ENCODE results near the gene IFT122.

Gene IFT122

DNA sequence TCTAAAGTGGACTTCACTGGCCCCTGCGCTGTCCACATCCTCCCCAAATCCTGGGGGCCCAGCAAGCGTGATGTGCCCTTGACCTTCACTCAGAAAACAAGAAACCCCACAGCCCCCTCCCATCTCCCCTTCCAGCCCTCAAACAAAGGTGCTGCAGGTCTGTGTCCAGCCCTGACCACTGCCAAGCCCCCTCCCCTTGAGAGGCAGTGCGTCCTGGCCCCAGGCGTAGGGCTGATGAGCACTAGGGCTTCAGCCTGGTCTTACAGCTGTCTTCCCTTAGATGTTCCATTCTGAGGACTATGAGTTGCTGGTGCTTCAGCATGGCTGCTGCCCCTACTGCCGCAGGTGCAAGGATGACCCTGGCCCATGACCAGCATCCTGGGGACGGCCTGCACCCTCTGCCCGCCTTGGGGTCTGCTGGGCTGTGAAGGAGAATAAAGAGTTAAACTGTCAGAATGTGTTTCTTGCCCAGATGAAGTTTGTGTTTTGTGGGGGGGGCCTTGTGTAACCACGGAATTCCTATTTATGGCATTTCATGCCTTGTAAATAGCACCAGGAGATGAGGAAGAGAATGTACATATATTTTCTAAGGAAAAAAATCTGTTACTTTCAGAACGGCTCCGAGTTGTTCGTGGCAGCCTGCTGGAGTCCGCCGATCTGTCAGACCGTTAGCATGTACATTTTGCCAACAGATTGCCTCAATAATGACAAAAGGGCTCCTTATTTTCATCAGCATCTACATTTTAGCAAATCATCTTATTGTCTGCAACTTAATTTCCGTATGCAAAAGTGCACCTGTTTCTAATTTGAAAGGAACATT, 80.1 kb downstream of the IFT122 start:
- H2AK5ac ChIP-seq (ENCODE audit: low read length) = no peak overlapping the region
- DNase-seq = no peak
- H3K4me2 ChIP-seq (ENCODE audit: low read length) = no peak overlapping the region
- H3K79me2 ChIP-seq (ENCODE audit: control insufficient read depth, insufficient read depth, low read length, poor library complexity) = no peaks in the 10 kb centered on the region
- H3K9ac ChIP-seq (ENCODE audit: low read length) = no peak overlapping the region
- no peak overlapping the region for H3K27ac ChIP-seq (ENCODE audit: low read depth, low read length)
- H2BK120ac ChIP-seq (ENCODE audit: insufficient read depth, low read length, poor library complexity) = no peak overlapping the region
- H3K9me3 ChIP-seq (ENCODE audit: insufficient read depth, low read depth, low read length) = peaks cover 2% of the 10 kb centered on the region
- H2AFZ ChIP-seq (ENCODE audit: insufficient read depth, low read length, poor library complexity) = no peak overlapping the region
- H3K27me3 ChIP-seq (ENCODE audit: insufficient read depth, low read length) = no peaks in the 10 kb centered on the region
- WGBS (ENCODE audit: extremely low coverage, insufficient coverage, insufficient read length) = no CpG with 5 or more reads among the region's 15 CpGs
- no peak overlapping the region for H2BK5ac ChIP-seq (ENCODE audit: low read depth, low read length, poor library complexity)
- H3K4ac ChIP-seq (ENCODE audit: low read depth, low read length) = no peak overlapping the region
- no peak overlapping the region for H4K91ac ChIP-seq (ENCODE audit: low read depth, low read length)
- no peak overlapping the region for H4K8ac ChIP-seq (ENCODE audit: low read depth, low read length)
- H3K23ac ChIP-seq (ENCODE audit: low read length) = no peak overlapping the region
- H3K14ac ChIP-seq (ENCODE audit: low read length) = no peak overlapping the region
- H3K36me3 ChIP-seq (ENCODE audit: control insufficient read depth in 1 of 2, insufficient read depth in 2 of 2, low read length in 2 of 2) = peaks cover 17 to 25% of the 10 kb centered on the region in 2 experiments
- no peak overlapping the region for H3K18ac ChIP-seq (ENCODE audit: low read length)
- no peaks in the 10 kb centered on the region for H3K79me1 ChIP-seq (ENCODE audit: low read length)
- no peak overlapping the region for H4K12ac ChIP-seq (ENCODE audit: low read depth, low read length)
- H3K4me3 ChIP-seq (ENCODE audit: low read depth, low read length) = no peak overlapping the region
- H3K4me1 ChIP-seq (ENCODE audit: control insufficient read depth in 1 of 2, insufficient read depth in 2 of 2, low read length in 2 of 2) = no peaks in the 10 kb centered on the region
- no peak overlapping the region for H2BK12ac ChIP-seq (ENCODE audit: low read length)

DNA sequence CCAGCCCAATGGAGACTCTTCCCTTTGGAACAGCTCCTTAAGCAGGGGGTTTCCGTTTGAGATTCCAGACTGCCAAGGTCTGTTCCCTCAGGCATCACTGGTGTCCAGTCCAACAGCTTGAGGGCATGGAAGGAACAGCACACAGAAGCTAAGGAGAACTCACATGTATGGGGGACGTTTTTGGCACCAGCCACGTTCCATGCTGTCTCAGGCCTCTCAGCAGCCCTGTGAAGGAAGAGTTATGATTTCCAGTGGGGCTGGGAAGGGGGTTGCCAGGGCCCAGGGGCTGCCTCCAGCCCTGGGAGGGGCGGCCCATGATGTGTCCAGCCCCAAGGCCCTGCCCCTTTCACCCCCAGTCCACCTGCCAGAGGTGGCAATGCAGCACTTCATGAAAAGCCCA, 80.9 kb downstream of the IFT122 start:
- Histone ChIP-seq H2AFZ (ENCODE audit: insufficient read depth, low read length, poor library complexity) (no peak overlapping the region), H4K12ac (ENCODE audit: low read depth, low read length) (no peak overlapping the region), H3K23ac (ENCODE audit: low read length) (no peak overlapping the region), H3K9ac (ENCODE audit: low read length) (no peak overlapping the region), H3K9me3 (ENCODE audit: insufficient read depth, low read depth, low read length) (peaks cover 2% of the 10 kb centered on the region), H3K36me3 (ENCODE audit: control insufficient read depth in 1 of 2, insufficient read depth in 2 of 2, low read length in 2 of 2) (peaks cover 15 to 23% of the 10 kb centered on the region in 2 experiments), H2BK12ac (ENCODE audit: low read length) (no peak overlapping the region), H3K79me2 (ENCODE audit: control insufficient read depth, insufficient read depth, low read length, poor library complexity) (no peaks in the 10 kb centered on the region), H3K18ac (ENCODE audit: low read length) (no peak overlapping the region), H3K4me2 (ENCODE audit: low read length) (no peak overlapping the region), H3K4me1 (ENCODE audit: control insufficient read depth in 1 of 2, insufficient read depth in 2 of 2, low read length in 2 of 2) (no peaks in the 10 kb centered on the region), H2AK5ac (ENCODE audit: low read length) (no peak overlapping the region), H4K91ac (ENCODE audit: low read depth, low read length) (no peak overlapping the region), H3K14ac (ENCODE audit: low read length) (no peak overlapping the region), H4K8ac (ENCODE audit: low read depth, low read length) (no peak overlapping the region), H3K79me1 (ENCODE audit: low read length) (no peaks in the 10 kb centered on the region), H3K27me3 (ENCODE audit: insufficient read depth, low read length) (no peaks in the 10 kb centered on the region), H2BK120ac (ENCODE audit: insufficient read depth, low read length, poor library complexity) (no peak overlapping the region), H3K4ac (ENCODE audit: low read depth, low read length) (no peak overlapping the region), H3K4me3 (ENCODE audit: low read depth, low read length) (no peak overlapping the region), H3K27ac (ENCODE audit: low read depth, low read length) (no peak overlapping the region), H2BK5ac (ENCODE audit: low read depth, low read length, poor library complexity) (no peak overlapping the region)
- whole genome bisulfite sequencing (ENCODE audit: extremely low coverage, insufficient coverage, insufficient read length) = no CpG with 5 or more reads among the region's 4 CpGs
- peak; percentile 21 to 35 for DNase-seq

DNA sequence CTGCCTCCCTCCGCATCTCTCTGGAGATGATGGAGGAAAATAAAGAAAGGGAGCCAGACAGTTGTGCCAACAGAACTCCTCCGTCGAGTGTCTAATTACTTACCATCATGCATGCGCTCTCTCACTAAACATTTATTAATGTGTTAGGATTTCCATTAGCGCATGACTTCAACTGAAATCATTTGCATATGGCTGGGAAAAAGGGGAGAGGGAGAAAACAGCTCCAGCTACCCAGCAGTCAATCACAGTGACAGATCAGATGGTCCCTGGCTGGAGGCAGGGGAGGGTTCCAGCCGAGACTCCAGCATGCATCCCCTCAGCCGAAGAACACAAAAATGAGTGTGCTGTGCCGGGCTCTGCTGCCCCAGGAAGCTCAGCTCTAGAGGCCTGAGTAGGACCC, 81.6 kb downstream of the IFT122 start:
- Histone ChIP-seq H3K79me2 (ENCODE audit: control insufficient read depth, insufficient read depth, low read length, poor library complexity) (no peaks in the 10 kb centered on the region), H3K27me3 (ENCODE audit: insufficient read depth, low read length) (no peaks in the 10 kb centered on the region), H2AFZ (ENCODE audit: insufficient read depth, low read length, poor library complexity) (no peak overlapping the region), H3K4me2 (ENCODE audit: low read length) (no peak overlapping the region), H3K79me1 (ENCODE audit: low read length) (no peaks in the 10 kb centered on the region), H4K8ac (ENCODE audit: low read depth, low read length) (no peak overlapping the region), H2BK120ac (ENCODE audit: insufficient read depth, low read length, poor library complexity) (no peak overlapping the region), H3K4ac (ENCODE audit: low read depth, low read length) (no peak overlapping the region), H3K4me3 (ENCODE audit: low read depth, low read length) (no peak overlapping the region), H4K91ac (ENCODE audit: low read depth, low read length) (no peak overlapping the region), H2AK5ac (ENCODE audit: low read length) (no peak overlapping the region), H3K4me1 (ENCODE audit: control insufficient read depth in 1 of 2, insufficient read depth in 2 of 2, low read length in 2 of 2) (no peaks in the 10 kb centered on the region), H4K12ac (ENCODE audit: low read depth, low read length) (no peak overlapping the region), H3K9ac (ENCODE audit: low read length) (no peak overlapping the region), H3K36me3 (ENCODE audit: control insufficient read depth in 1 of 2, insufficient read depth in 2 of 2, low read length in 2 of 2) (peaks cover 9 to 17% of the 10 kb centered on the region in 2 experiments), H3K9me3 (ENCODE audit: insufficient read depth, low read depth, low read length) (no peaks in the 10 kb centered on the region), H2BK12ac (ENCODE audit: low read length) (no peak overlapping the region), H3K14ac (ENCODE audit: low read length) (no peak overlapping the region), H2BK5ac (ENCODE audit: low read depth, low read length, poor library complexity) (no peak overlapping the region), H3K27ac (ENCODE audit: low read depth, low read length) (no peak overlapping the region), H3K23ac (ENCODE audit: low read length) (no peak overlapping the region), H3K18ac (ENCODE audit: low read length) (no peak overlapping the region)
- DNase-seq = no peak
- WGBS (ENCODE audit: extremely low coverage, insufficient coverage, insufficient read length) = no CpG with 5 or more reads among the region's 8 CpGs

DNA sequence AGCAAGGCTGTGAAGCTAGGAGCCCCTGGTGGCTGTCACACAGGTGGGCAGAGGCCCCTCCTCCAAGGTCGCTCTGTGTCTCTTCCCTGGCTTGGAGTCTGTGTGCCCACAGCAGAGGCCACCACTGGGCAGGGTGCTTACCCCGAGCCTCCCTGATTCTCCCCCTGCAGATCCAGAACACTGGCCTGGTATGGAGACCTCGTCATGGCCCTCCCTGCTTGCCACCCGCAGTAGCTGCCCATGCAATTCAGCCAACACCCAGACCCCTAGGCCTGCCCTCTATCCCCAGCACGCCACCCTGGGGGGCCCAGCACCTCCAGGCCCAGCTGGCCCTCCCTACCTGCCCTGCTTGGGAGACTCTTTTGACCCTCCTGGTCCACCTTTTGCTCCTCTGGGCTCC, 82.9 kb downstream of the IFT122 start:
- Histone ChIP-seq H3K18ac (ENCODE audit: low read length) (no peak overlapping the region), H4K12ac (ENCODE audit: low read depth, low read length) (no peak overlapping the region), H2BK120ac (ENCODE audit: insufficient read depth, low read length, poor library complexity) (no peak overlapping the region), H3K27me3 (ENCODE audit: insufficient read depth, low read length) (no peaks in the 10 kb centered on the region), H3K4me3 (ENCODE audit: low read depth, low read length) (no peak overlapping the region), H3K9me3 (ENCODE audit: insufficient read depth, low read depth, low read length) (no peaks in the 10 kb centered on the region), H3K4me1 (ENCODE audit: control insufficient read depth in 1 of 2, insufficient read depth in 2 of 2, low read length in 2 of 2) (no peaks in the 10 kb centered on the region), H3K27ac (ENCODE audit: low read depth, low read length) (no peak overlapping the region), H3K79me1 (ENCODE audit: low read length) (no peaks in the 10 kb centered on the region), H2BK12ac (ENCODE audit: low read length) (no peak overlapping the region), H3K9ac (ENCODE audit: low read length) (no peak overlapping the region), H3K14ac (ENCODE audit: low read length) (no peak overlapping the region), H2AFZ (ENCODE audit: insufficient read depth, low read length, poor library complexity) (no peak overlapping the region), H4K91ac (ENCODE audit: low read depth, low read length) (no peak overlapping the region), H2BK5ac (ENCODE audit: low read depth, low read length, poor library complexity) (no peak overlapping the region), H3K4ac (ENCODE audit: low read depth, low read length) (no peak overlapping the region), H2AK5ac (ENCODE audit: low read length) (no peak overlapping the region), H3K36me3 (ENCODE audit: control insufficient read depth in 1 of 2, insufficient read depth in 2 of 2, low read length in 2 of 2) (peaks cover 0 to 4% of the 10 kb centered on the region in 2 experiments), H3K4me2 (ENCODE audit: low read length) (no peak overlapping the region), H4K8ac (ENCODE audit: low read depth, low read length) (no peak overlapping the region), H3K79me2 (ENCODE audit: control insufficient read depth, insufficient read depth, low read length, poor library complexity) (no peaks in the 10 kb centered on the region), H3K23ac (ENCODE audit: low read length) (no peak overlapping the region)
- no CpG with 5 or more reads among the region's 5 CpGs for WGBS (ENCODE audit: extremely low coverage, insufficient coverage, insufficient read length)
- DNase-seq = no peak

Measured in trophoblast cell (in vitro differentiated cells and primary cell).